Measurements from ENCODE around the gene S100Z.
A peak's percentile ranks its signal among the peaks of the same experiment; 100 is the strongest.
"Not testable (repeated sequence)": the region's sequence is repeated elsewhere in the genome, so short reads cannot be mapped to it uniquely, and the experiment has no call there.

S100Z gene

GRCh38 chr5:76849419-76850291 lies at the start of gene S100Z:
Gene S100Z (plus strand): TSS chr5:76850014. CDS start chr5:76875360, 25,346 bp downstream.
- no peak for DNase-seq (ENCODE audit: low spot score)

GRCh38 chr5:76800579-76800978 lies 49.2 kb upstream of the S100Z start:
- DNase-seq (ENCODE audit: low spot score): no peak

- DNase-seq (ENCODE audit: low spot score): no peak
Observed at GRCh38 chr5:76801159-76801802, 48.5 kb upstream of the S100Z start.

GRCh38 chr5:76801803-76802195 lies 48.0 kb upstream of the S100Z start:
- no peak for DNase-seq (ENCODE audit: low spot score)

GRCh38 chr5:76804266-76804665 lies 45.5 kb upstream of the S100Z start:
- DNase-seq (ENCODE audit: low spot score): no peak

- DNase-seq (ENCODE audit: low spot score): peak; percentile 75
Observed at GRCh38 chr5:76805821-76806505, 43.9 kb upstream of the S100Z start.

- peak; percentile 86 for DNase-seq (ENCODE audit: low spot score)
Observed at GRCh38 chr5:76807296-76807695, 42.5 kb upstream of the S100Z start.

GRCh38 chr5:76808141-76808691 lies 41.6 kb upstream of the S100Z start:
- DNase-seq (ENCODE audit: low spot score): no peak

GRCh38 chr5:76809141-76809540 lies 40.7 kb upstream of the S100Z start:
- DNase-seq (ENCODE audit: low spot score): no peak

GRCh38 chr5:76810236-76810635 lies 39.6 kb upstream of the S100Z start:
- DNase-seq (ENCODE audit: low spot score): no peak

GRCh38 chr5:76811214-76811613 lies 38.6 kb upstream of the S100Z start:
- DNase-seq (ENCODE audit: low spot score): no peak

GRCh38 chr5:76812209-76812608 lies 37.6 kb upstream of the S100Z start:
- DNase-seq (ENCODE audit: low spot score): not testable (repeated sequence)

- DNase-seq (ENCODE audit: low spot score): peak; percentile 81
Observed at GRCh38 chr5:76813982-76814562, 35.7 kb upstream of the S100Z start.

GRCh38 chr5:76816110-76816831 lies 33.5 kb upstream of the S100Z start:
- no peak for DNase-seq (ENCODE audit: low spot score)

- no peak for DNase-seq (ENCODE audit: low spot score)
Observed at GRCh38 chr5:76818844-76819831, 30.7 kb upstream of the S100Z start, which contains the start of gene F2RL1. Gene F2RL1 (plus strand): TSS chr5:76819030. CDS start chr5:76819183, 153 bp downstream.

- DNase-seq (ENCODE audit: low spot score): no peak
Observed at GRCh38 chr5:76819851-76820525, 29.8 kb upstream of the S100Z start.

- DNase-seq (ENCODE audit: low spot score): no peak
Observed at GRCh38 chr5:76820526-76820890, 29.3 kb upstream of the S100Z start.

GRCh38 chr5:76821136-76821535 lies 28.7 kb upstream of the S100Z start:
- no peak for DNase-seq (ENCODE audit: low spot score)

- DNase-seq (ENCODE audit: low spot score): not testable (repeated sequence)
Observed at GRCh38 chr5:76822105-76822731, 27.6 kb upstream of the S100Z start.
